ENCODE measurements around the gene SBK3. TPM values are rescaled to one million over a fixed set of nuclear protein-coding genes. Genes with fewer than 3 reads are reported as not detected.
A peak's percentile ranks its signal among the peaks of the same experiment; 100 is the strongest.
"Not testable (repeated sequence)": the region's sequence is repeated elsewhere in the genome, so short reads cannot be mapped to it uniquely, and the experiment has no call there.

Gene SBK3
- total RNA-seq, 1 donor from 2014 or later: not detected

GRCh38 chr19:55541091-55541490, 4.3 kb downstream of the SBK3 start:
- no peak for DNase-seq (ENCODE audit: low spot score)

GRCh38 chr19:55540619-55541018, 4.7 kb downstream of the SBK3 start:
- no peak for DNase-seq (ENCODE audit: low spot score)

GRCh38 chr19:55539090-55539984, 6.0 kb downstream of the SBK3 start:
- DNase-seq (ENCODE audit: low spot score): no peak

- DNase-seq (ENCODE audit: low spot score): no peak
Observed at GRCh38 chr19:55538132-55538531, 7.2 kb downstream of the SBK3 start.

DNA sequence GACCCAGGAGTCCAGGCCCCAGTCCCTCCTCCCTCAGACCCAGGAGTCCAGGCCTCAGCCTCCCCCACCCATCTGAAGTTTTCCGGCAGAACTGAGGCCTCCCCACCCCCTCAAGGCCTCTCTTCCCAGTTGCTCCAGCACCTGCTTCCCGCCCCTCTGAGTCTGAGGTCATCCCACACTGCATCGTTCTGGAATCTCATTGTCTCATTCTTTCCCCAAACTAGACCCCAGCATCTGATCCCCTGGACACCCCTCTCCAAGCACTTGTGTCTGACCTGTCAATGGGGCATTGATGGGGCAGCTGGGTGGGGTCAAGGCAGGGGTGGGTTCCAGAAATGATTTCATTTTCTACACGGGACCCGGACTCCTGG, 7.6 kb downstream of the SBK3 start:
- no peak for DNase-seq (ENCODE audit: low spot score)

GRCh38 chr19:55536951-55537740, 8.2 kb downstream of the SBK3 start, which contains the start of gene SBK2:
SBK2 (minus strand) TSS chr19:55537133; CDS start chr19:55536294, 839 bp downstream.
- DNase-seq (ENCODE audit: low spot score): no peak

GRCh38 chr19:55536366-55536765, 9.0 kb downstream of the SBK3 start:
- DNase-seq (ENCODE audit: low spot score): no peak

- DNase-seq (ENCODE audit: low spot score): no peak
Observed at GRCh38 chr19:55535965-55536350, 9.4 kb downstream of the SBK3 start.

DNA sequence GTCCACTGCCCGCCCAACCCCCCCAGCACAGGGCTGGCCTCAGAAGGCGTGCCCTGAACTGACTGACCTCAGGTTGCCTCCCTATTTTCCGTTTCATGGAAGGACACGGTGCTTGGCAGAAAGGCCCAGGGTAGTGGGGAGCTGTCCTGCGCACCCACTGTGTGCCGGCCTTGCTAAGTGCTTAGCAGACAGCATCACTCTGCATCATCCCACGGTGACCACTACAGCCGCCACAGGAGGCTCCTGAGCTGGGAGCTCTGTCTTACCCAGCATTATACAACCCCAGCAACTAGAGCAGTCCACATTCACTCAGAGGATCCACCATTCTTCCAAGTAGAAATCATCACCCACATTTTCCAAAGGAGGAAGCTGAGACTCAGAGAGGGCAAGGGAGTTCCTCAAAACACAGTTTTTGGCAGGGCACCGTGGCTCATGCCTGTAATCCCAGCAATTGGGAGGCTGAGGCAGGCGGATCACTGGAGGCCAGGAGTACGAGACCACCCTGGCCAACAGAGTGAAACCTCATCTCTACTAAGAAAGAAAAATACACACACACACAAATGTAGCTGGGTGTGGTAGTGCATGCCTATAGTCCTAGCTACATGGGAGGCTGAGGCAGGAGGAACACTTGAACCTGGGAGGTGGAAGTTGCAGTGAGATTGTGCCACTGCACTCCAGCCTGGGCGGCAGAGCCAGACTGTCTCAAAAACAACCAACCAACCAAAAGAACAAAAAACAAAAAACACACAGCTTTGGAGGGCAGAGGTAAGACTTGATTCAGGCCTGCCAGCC, 10.0 kb downstream of the SBK3 start:
- no peak for DNase-seq (ENCODE audit: low spot score)

DNA sequence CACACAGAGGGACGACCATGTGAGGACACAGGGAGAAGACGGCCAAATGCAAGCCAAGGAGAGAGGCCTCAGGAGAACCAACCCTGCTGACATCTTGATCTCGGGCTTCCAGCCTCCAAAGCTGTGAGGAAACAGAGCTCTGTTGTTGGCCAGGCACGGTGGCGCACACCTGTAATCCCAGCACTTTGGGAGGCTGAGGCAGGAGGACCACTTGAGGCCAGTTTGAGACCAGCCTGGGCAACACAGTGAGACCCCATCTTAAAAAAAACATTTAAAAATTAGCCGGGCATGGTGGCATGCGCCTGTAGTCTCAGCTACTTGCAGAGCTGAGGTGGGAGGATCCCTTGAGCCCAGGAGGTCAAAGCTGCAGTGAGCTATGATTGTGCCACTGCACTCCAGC, 11.1 kb downstream of the SBK3 start:
- not testable (repeated sequence) for DNase-seq (ENCODE audit: low spot score)

DNA sequence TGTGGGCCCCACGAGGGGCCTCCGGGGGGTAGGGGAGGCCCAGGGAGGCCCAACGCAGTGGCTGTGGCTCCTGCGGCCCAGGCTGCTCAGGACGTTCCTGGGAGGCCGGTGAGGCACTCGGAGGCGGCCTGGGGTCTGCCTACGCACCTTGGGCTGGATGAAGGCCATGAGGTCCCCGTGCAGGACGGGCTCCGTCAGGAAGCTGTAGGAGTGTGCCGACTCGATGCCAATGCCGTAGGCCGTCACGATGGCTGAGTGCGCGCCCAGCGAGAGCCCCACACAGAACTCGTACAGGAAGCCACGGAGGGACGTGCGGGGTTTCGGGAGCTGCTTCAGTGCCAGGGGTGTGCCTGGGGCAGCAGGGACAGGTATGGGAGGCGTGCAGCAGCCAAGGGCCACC, 14.3 kb downstream of the SBK3 start:
- DNase-seq (ENCODE audit: low spot score): no peak

GRCh38 chr19:55529636-55530234, 15.6 kb downstream of the SBK3 start:
- DNase-seq (ENCODE audit: low spot score): no peak

- DNase-seq (ENCODE audit: low spot score): no peak
Observed at GRCh38 chr19:55528030-55528803, 17.1 kb downstream of the SBK3 start.

DNA sequence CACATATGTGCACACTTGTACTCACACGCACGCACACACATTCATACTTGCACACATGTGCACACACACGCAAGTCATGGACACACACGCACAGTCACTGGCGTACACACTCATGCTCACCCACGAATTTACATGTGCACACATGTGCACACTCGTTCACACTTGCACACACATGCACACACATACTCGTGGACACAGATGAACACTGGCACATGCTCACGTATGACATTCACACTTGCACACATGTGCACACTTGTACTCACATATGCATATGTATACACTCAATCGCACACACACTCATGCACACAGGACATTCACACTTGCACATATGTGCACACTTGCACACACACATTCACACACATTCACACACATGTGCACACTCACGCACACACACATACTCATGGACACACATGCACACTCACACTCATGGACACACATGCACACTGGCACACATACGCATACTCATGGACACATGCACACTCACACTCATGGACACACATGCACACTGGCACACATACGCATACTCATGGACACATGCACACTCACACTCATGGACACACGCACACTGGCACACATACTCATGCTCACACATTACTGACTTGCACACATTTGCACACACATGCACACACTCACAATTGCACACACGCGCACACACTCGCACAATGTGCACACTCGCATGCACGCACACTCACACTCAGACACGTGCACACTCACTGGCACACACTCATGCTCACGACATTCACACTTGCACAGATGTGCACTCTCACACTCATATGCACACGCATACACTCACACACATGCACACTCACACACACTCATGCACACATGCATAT, 17.9 kb downstream of the SBK3 start:
- no peak for DNase-seq (ENCODE audit: low spot score)

DNA sequence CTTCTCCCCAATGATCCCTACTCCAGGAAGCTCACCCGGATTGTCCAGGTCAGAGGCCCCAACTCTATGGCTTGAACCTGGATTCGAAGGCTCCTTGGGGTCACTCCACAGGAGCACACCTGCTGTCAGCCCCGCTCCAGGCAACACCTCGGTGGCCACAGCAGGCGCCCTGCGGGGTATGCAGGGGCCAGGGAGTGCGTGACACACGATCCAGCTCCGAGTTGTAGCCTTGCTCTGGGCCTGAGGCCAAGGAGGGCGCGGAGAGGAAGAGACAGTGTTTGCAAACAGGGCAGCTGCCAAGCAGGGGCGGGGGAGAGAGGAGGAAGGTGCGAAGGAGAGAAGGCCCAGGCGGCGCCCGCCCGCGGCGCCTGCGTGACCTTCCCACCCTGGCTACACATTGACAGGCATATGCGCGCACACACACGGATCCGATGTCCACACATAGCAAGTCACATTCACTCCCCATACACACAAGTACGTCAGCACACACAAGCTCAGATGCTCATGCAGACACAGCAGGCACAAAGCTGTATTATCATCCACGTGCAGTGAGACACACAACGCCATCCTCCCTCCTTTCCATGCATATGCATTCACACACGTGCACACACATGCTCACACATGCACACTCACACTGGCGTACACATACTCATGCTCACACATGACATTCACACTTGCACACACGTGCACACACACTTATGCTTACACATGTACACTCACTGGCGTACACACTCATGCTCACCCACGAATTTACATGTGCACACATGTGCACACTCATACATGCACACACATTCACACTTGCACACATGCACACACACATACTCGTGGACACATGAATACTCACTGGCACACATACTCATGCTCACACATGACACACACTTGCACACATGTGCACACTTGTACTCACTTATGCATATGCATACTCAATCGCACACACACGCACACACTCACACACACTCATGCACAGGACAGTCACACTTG, 18.8 kb downstream of the SBK3 start:
- peak; percentile 61 for DNase-seq (ENCODE audit: low spot score)

DNA sequence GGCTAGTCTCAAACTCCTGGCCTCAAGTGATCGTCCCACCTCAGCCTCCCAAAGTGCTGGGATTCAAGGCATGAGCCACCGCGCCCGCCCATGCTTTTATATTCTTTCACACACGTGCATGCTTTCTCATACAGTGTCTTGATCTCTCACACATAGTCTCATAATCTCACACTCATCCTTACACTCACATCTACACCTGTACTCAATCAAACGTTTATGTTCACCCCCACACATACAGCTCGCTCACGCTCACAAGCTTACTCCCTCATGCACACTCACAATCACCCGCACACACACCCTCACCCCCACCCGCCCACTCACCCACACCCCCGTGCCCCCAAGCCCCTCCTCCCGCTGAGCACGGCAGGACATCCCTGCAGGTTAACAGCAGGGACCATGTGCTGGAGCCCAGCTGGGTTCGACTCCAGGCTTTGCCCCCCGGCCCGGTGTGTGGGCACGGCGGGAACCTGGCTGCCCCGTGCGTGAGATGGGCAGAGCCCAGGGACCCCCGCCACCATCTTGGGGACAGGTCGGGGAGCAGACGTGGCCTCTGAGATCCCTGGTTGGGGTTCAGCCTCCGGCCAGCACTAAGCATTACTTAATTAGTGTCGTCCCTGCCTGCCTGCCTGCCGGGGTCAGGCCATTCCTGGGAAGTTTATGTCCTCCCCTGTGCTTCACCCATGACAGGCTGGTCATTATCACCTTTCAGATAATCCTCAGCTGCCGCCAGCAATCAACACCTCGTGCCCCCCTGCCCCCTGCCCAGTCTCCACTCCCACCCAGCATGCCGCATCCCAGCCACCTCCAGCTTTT, 19.8 kb downstream of the SBK3 start:
- no peak for DNase-seq (ENCODE audit: low spot score)

GRCh38 chr19:55520691-55521292, 24.6 kb downstream of the SBK3 start:
- DNase-seq (ENCODE audit: low spot score): no peak

Measured in umbilical cord (tissue), 2 donors.